HG02610 (cell line): ENCODE data around the gene BAG1.

Experiments used
- ATAC-seq: cut with Tn5 transposase; IDR thresholded peaks from one replicate; pipeline ENCODE4 v1.9.1; 2021; ENCODE audit warnings: mild to moderate bottlenecking, moderate library complexity; ENCODE audit not compliant: unreplicated experiment

The BAG1 gene

GRCh38 chr9:33264473-33265177, at the start of gene BAG1, which contains the start of gene CHMP5:
Gene BAG1, minus strand, starts transcription at chr9:33264708.
Gene CHMP5, plus strand, starts transcription at chr9:33265049. Its CDS starts 30 bp downstream, at chr9:33265079.
- peak; percentile 86 for ATAC-seq

- no peak for ATAC-seq
These were observed 47.4 kb upstream of the BAG1 start for GRCh38 chr9:33311953-33312352.

GRCh38 chr9:33310748-33311147, 46.2 kb upstream of the BAG1 start:
- ATAC-seq, result no peak

GRCh38 chr9:33309903-33310302, 45.4 kb upstream of the BAG1 start:
- ATAC-seq, result no peak

- ATAC-seq, result no peak
These were observed 42.6 kb upstream of the BAG1 start for GRCh38 chr9:33307067-33307466.

GRCh38 chr9:33306037-33306436, 41.5 kb upstream of the BAG1 start:
- no peak for ATAC-seq

- no peak for ATAC-seq
These were observed 39.9 kb upstream of the BAG1 start for GRCh38 chr9:33304362-33304761.

GRCh38 chr9:33300546-33300945, 36.0 kb upstream of the BAG1 start:
- ATAC-seq, result no peak

GRCh38 chr9:33297432-33297831, 32.9 kb upstream of the BAG1 start:
- peak; percentile 90 for ATAC-seq

- ATAC-seq, result peak; percentile 47
These were observed 31.1 kb upstream of the BAG1 start for GRCh38 chr9:33295571-33295970.

- no peak for ATAC-seq
These were observed 30.3 kb upstream of the BAG1 start for GRCh38 chr9:33294670-33295432.

- ATAC-seq, result no peak
These were observed 29.3 kb upstream of the BAG1 start for GRCh38 chr9:33293782-33294181.

- ATAC-seq, result no peak
These were observed 27.4 kb upstream of the BAG1 start for GRCh38 chr9:33291901-33292300.

- no peak for ATAC-seq
These were observed 26.5 kb upstream of the BAG1 start for GRCh38 chr9:33291031-33291397.

- peak; percentile 85 for ATAC-seq
These were observed 25.9 kb upstream of the BAG1 start, which contains the start of gene NFX1 for GRCh38 chr9:33290247-33291030. Gene NFX1, plus strand, starts transcription at chr9:33290516. Its CDS starts 57 bp downstream, at chr9:33290573.

GRCh38 chr9:33289936-33290246, 25.4 kb upstream of the BAG1 start:
- ATAC-seq, result peak; percentile 27

- ATAC-seq, result no peak
These were observed 25.0 kb upstream of the BAG1 start for GRCh38 chr9:33289496-33289895.

GRCh38 chr9:33288828-33289483, 24.4 kb upstream of the BAG1 start:
- ATAC-seq, result no peak

GRCh38 chr9:33288235-33288634, 23.7 kb upstream of the BAG1 start:
- no peak for ATAC-seq

- no peak for ATAC-seq
These were observed 22.6 kb upstream of the BAG1 start for GRCh38 chr9:33287087-33287490.

GRCh38 chr9:33285502-33285901, 21.0 kb upstream of the BAG1 start:
- ATAC-seq, result no peak
